ENCODE measurements around the gene NPC2. TPM values are rescaled to one million over a fixed set of nuclear protein-coding genes. Genes with fewer than 3 reads are reported as not detected.

NPC2 gene
- total RNA-seq, 1 experiment from 2014 or later, result 137 TPM

DNA sequence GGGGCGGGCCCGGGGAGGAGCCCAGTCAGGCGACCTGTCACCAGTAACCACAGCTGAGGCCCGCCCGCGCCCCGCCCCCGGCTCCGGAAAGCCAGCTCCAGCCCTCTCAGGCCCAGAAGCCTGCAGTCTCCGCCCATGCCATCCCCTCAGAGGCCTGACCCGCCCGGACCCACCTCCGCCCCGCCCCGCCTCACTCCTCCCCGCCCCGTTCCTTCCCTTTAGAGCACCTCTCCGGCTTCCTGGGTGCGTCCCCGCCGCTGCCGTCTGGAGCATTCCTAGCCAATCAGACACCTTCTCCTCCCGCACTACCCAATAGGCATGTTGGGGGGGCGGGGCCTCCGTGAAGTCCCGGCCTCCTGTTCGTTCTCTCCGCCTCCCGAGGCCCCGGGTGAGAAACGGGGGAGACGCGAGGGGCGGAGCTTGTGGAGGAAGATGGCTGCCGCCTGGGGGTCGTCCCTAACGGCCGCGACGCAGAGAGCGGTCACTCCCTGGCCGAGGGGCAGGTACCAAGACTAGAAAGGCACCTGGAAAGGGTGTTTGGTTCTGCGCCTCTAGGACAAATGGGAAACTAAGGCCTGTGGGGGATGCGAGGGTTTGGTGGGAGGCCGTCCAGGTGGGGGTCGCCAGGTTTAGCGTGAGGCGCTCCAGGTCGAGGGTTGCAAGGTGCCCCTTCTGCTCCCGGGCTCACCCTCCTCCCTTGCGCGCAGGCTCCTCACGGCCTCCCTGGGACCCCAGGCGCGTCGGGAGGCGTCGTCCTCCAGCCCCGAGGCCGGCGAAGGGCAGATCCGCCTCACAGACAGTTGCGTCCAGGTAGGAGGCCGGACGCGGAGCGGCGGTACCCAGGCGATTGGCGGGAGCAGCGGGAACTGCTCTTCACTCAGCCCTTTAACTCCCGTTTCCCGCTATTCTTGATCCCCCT lies 497 bp upstream of the NPC2 start, which contains the start of gene ISCA2:
ISCA2 (plus strand) TSS at position 423 of the 919 bp plus-strand sequence; CDS start at position 433, 10 bp downstream.
- H3K4me1 ChIP-seq (ENCODE audit: insufficient read depth, low read length), result no peaks in the 10 kb centered on the region

More for the DNA sequence above, 497 bp upstream of the NPC2 start, which contains the start of gene ISCA2:
- Histone ChIP-seq H4K5ac (ENCODE audit: insufficient read length, low read depth, low read length) (no peak within 1 kb of the TSS), H2BK5ac (ENCODE audit: insufficient read length, low read length) (peak within 1 kb of the TSS; percentile 69), H2BK12ac (ENCODE audit: insufficient read length, low read depth, low read length) (no peak within 1 kb of the TSS), H3K18ac (ENCODE audit: insufficient read length, low read depth, low read length) (peak within 1 kb of the TSS; percentile 86), H3K27ac (ENCODE audit: insufficient read length, low read depth, low read length) (peak within 1 kb of the TSS; percentile 64), H4K8ac (replicated peaks; ENCODE audit: insufficient read length, low read depth, low read length) (no peak within 1 kb of the TSS), H2BK120ac (ENCODE audit: low read depth, low read length, poor library complexity, severe bottlenecking) (no peak within 1 kb of the TSS), H3K23ac (ENCODE audit: insufficient read length, low read depth, low read length) (no peak within 1 kb of the TSS), H3K4ac (ENCODE audit: low read depth, low read length) (no peak within 1 kb of the TSS), H3K9ac (ENCODE audit: extremely low read depth, insufficient read length, low read length) (peak within 1 kb of the TSS; percentile 92), H3K9me3 (ENCODE audit: control insufficient read depth, low read depth, low read length) (no peaks in the 10 kb centered on the region), H2AK5ac (ENCODE audit: insufficient read length, low read length) (no peak within 1 kb of the TSS), H3K14ac (ENCODE audit: insufficient read depth, low read length) (peak within 1 kb of the TSS; percentile 89), H2AFZ (ENCODE audit: low read length) (no peak within 1 kb of the TSS), H3K79me1 (ENCODE audit: insufficient read depth, low read depth, low read length, poor library complexity, severe bottlenecking) (no peaks in the 10 kb centered on the region), H3K56ac (ENCODE audit: insufficient read length, low read depth, low read length) (no peak within 1 kb of the TSS), H3K27me3 (ENCODE audit: insufficient read depth, low read length) (no peaks in the 10 kb centered on the region), H3K4me2 (ENCODE audit: insufficient read depth, insufficient read length, low read length) (peak within 1 kb of the TSS; percentile 96), H3K79me2 (ENCODE audit: insufficient read depth, low read length) (peaks cover 2% of the 10 kb centered on the region; the same call in 1 of the 2 replicates), H3K23me2 (ENCODE audit: insufficient read length, low read depth, low read length, poor library complexity, severe bottlenecking) (peaks cover 17% of the 10 kb centered on the region), H2BK20ac (ENCODE audit: low read depth, low read length, poor library complexity, severe bottlenecking) (no peak within 1 kb of the TSS), H4K20me1 (ENCODE audit: control insufficient read depth, insufficient read depth, insufficient read length) (no peaks in the 10 kb centered on the region), H4K91ac (ENCODE audit: insufficient read length, low read depth, low read length) (no peak within 1 kb of the TSS), H2BK15ac (ENCODE audit: low read depth, low read length) (no peak within 1 kb of the TSS), H3T11ph (ENCODE audit: low read length) (no peak within 1 kb of the TSS)
- Mint-ChIP-seq H3K4me3 (peak within 1 kb of the TSS; percentile 94 to 97), H3K27me3 (ENCODE audit: low read depth) (no peaks in the 10 kb centered on the region), H3K9me3 (no peaks in the 10 kb centered on the region), H3K27ac (peak within 1 kb of the TSS; percentile 94 to 98 (median 97)), H3K4me1 (peaks cover 14 to 15% of the 10 kb centered on the region in 2 experiments), H3K36me3 (ENCODE audit: insufficient read depth in 1 of 3, low read depth in 3 of 3) (peaks cover 4 to 18% (median 8%) of the 10 kb centered on the region in 3 experiments; a peak in 6 of 7 replicates)
- TF ChIP-seq, protein P1, sequence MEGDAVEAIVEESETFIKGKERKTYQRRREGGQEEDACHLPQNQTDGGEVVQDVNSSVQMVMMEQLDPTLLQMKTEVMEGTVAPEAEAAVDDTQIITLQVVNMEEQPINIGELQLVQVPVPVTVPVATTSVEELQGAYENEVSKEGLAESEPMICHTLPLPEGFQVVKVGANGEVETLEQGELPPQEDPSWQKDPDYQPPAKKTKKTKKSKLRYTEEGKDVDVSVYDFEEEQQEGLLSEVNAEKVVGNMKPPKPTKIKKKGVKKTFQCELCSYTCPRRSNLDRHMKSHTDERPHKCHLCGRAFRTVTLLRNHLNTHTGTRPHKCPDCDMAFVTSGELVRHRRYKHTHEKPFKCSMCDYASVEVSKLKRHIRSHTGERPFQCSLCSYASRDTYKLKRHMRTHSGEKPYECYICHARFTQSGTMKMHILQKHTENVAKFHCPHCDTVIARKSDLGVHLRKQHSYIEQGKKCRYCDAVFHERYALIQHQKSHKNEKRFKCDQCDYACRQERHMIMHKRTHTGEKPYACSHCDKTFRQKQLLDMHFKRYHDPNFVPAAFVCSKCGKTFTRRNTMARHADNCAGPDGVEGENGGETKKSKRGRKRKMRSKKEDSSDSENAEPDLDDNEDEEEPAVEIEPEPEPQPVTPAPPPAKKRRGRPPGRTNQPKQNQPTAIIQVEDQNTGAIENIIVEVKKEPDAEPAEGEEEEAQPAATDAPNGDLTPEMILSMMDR (conservative IDR thresholded peaks at IDR 0.05), result no peak; the same call in 2 of the 3 replicates
- peak; percentile 100 for DNase-seq
- WGBS (ENCODE audit: extremely low coverage, insufficient read length, low lambda C conversion rate), result no CpG with 5 or more reads among the region's 73 CpGs
